Stimulated activated naive CD4-positive, alpha-beta T cell treated with Interleukin-2 at 50 U/mL for 16 hours (primary cell): Measurements from ENCODE around the gene TMEM219.
"Not testable (repeated sequence)": the region's sequence is repeated elsewhere in the genome, so short reads cannot be mapped to it uniquely, and the experiment has no call there.

Experiments used
- DNase-seq: peaks from one replicate; lab custom pipeline; 2025; lab: John Stamatoyannopoulos, UW

Gene TMEM219, protein sequence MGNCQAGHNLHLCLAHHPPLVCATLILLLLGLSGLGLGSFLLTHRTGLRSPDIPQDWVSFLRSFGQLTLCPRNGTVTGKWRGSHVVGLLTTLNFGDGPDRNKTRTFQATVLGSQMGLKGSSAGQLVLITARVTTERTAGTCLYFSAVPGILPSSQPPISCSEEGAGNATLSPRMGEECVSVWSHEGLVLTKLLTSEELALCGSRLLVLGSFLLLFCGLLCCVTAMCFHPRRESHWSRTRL

DNA sequence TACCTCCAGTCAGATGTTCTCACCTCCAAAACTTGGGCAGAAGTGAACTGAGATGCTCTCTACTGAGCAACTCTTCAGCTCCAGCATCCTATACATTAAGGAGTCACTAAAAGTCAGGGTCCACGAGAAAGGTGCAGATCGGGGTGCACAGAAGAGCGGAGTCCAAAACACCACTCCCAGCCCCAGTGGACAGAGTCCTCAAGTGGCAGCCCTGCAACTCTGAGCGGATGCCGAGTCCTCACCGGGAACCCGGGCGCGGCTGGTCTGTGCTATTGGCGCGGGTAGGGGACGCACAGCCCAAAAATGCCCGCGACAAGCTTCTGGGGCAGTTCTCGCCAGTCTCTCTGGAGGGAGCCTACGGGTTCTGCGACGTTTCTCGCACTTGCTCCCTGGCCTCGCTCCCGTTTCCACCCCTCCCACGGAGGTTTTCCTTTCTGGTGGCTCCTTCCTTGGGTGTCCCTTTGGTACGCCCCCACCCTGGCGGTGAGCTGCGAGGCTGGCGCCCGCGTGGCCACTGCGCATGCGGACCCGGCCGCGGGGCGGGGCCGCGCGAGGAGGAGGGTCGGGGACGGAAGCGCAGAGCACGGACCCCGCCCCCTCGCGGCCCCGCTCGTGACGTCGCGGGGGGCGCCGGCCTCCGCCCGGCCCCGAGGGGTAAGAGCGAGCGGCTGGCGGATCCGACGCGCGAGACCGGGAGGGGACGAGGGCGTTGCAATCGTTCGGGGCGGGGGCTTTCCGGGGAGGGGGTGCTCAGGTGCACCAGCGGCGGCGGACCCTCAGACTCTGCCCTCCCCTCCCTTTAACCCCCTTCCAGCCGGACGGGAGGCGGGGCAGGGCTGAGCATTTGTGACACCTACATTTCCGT lies at the start of gene TMEM219:
Gene TMEM219, plus strand, starts transcription at position 601 of the 865 bp plus-strand sequence. CDS start 1,065 bp downstream, outside the sequence.
- DNase-seq = peak; percentile 86

DNA sequence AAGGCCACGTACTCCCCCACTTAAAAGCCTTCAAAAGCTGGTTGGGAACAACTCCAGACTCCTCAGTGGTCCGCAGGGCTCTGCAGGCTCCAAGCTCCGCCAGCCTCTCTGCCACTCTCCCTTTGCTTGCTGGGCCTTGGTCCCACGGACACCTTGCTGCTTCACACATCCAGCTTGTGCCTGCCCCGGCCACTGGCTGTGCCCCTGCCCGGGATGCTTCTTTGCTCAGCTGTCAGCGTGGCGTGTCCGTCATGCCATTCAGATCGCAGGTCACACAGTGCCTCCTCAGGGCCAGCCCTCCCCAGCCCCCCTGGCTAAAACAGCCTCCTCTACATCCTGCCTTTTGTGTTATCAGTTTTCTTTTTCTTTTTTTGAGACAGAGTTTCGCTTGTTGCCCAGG lies 49.8 kb upstream of the TMEM219 start:
- DNase-seq = no peak

DNA sequence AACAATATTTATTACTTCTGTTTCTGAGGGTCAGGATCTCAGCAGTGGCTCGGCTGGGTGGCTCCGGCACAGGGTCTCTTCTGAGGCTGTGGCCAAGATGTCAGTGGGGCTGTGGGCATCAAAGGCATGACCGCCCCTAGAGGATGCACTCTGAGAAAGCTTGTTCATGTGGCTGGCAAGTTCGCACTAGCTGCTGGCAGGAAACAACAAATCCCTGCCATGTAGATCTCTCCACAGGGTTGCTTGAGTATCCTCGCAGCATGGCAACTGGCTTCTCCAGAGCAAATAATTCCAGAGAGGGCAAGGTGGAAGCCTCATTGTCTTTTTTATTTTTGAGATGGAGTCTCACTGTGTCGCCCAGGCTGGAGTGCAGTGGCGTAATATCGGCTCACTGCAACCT lies 48.4 kb upstream of the TMEM219 start:
- DNase-seq = no peak

DNA sequence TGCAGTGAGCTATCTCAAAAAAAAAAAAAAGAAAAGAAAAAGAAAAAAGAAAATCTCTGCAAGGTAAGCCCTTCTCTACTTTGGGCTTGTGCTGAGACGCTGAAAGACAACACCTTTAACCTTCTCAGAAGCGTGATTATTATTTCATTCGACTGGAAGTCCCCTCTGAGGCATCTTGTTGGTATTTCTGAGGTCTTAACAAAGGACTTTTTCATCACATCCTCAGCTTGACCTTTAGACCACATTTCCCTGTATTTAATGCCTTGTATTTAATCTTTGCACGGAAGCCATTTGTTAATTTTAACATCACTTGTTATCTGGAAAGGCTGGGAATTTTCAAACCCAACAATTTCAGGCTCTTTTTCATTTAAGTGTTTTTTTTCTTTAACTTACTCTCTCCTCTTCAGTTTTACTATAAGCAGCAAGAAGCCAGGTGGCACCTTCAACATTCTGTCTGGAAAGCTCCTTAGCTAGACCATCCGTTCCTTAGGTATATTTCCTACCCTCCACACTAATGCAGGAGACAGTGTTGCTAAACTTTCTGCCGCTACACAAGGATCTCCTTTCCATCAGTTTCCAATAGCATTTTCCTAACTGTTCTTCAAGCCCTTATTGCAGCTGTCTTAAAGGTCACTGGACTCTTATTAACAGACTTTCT lies 46.2 kb upstream of the TMEM219 start:
- DNase-seq = no peak

DNA sequence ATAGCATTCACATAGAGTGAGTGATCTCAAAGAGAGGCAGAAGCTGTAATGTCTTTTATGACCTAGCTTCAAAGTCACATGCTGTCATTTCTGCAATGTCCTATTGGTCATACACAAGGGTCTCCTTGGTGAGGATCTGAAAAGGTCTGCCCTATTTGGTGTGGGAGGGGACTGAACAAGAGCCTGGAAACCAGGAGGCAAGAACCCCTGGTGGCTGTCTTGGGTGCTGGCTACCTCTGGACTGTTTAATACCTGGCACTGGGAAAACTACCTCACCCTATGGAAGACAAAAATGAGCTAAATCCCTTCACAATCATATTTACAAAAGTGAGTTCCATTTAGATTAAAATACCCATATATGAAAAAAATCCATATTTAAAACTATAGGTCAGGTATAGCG lies 44.9 kb upstream of the TMEM219 start:
- no peak for DNase-seq

DNA sequence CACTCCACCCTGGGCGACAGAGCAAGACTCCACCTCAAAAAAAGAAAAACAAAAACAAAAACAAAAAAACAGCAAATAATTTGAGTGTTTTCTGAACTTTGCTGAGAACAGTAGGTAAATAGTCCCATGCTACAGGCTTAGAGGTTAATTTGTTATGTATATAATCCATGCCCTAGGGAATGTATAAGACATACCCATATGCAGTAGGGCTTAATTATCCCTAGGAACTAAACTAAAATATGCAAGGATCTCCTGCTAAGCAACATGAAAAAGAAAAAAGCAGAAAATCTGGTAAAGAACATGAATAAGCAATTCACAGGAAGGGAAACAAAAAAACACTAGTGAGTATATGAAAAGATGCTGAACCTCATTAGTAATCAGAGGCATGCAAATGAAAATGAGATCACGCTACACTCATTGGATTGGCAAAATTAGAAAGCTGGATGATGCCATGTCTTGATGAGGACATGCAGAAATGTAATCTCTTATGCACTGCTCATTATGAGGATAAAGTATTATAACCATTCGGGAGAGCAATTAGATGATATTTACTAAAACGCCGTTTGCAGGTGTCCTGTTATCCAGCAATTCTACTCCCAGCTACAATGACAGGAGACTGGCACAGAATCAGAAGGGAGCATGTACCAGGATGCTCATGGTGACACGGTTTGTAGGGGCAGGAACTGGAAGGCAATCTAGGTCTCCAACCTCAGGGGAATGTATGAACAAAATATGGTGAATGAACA lies 41.4 kb upstream of the TMEM219 start:
- DNase-seq = no peak

DNA sequence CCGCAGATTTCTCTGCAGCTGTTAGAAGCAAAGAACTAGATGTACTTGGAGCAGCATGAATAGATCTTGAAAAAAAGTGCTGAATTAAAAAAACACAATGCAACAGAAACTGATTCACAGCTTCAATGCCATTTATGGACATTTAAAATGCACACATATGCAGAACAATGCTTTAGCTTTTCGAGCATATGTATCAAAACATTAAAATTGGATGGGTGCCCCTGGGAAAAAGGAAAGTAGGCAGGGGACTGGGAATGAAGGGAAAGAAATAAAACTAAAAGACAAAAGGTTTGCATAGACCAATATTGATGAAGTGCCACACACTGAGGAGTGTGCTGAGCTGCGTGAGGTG lies 40.9 kb upstream of the TMEM219 start:
- no peak for DNase-seq

DNA sequence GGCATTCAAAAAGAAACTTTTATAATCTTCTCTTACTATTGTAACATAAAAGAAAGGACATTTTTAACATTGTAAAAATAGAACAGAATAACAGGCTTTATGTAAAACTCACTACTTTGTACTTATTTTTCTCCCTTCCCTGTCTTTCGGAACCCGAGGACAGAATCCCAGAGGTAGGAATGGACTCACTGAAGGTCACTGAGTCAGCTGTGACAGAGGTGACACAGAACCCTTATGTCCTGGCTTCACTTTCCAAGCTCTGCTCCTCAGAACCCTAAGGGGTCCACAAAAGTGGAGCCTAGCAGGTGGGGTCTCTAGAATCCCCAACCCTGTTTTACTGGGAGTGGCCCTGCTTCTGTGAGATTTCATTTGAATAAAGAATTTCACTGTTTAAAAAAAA lies 39.6 kb upstream of the TMEM219 start:
- no peak for DNase-seq

DNA sequence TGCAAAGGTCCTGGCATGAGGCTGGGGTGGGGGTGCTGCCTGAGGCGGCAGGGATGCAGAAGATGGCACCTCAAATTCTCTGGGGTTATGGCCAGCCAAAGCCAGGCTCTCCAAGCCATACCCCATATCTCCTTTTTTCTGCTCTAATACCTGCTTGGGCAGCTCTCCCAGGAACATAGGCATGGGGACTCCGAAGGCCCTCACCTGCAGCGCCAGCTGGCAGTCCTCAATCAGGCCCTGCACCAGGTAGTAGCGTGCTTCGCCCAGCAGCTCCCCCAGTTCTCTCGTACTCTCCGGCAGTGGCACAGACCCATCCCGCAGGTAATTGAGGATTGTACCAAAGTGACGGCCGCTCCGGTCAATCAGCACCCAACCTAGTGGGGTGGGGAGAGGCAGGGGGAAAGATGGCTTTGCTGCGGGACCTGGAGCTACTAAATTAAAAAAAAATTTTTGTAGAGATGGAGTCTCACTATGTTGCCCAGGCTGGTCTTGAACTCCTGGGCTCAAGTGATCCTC lies 38.8 kb upstream of the TMEM219 start:
- no peak for DNase-seq

DNA sequence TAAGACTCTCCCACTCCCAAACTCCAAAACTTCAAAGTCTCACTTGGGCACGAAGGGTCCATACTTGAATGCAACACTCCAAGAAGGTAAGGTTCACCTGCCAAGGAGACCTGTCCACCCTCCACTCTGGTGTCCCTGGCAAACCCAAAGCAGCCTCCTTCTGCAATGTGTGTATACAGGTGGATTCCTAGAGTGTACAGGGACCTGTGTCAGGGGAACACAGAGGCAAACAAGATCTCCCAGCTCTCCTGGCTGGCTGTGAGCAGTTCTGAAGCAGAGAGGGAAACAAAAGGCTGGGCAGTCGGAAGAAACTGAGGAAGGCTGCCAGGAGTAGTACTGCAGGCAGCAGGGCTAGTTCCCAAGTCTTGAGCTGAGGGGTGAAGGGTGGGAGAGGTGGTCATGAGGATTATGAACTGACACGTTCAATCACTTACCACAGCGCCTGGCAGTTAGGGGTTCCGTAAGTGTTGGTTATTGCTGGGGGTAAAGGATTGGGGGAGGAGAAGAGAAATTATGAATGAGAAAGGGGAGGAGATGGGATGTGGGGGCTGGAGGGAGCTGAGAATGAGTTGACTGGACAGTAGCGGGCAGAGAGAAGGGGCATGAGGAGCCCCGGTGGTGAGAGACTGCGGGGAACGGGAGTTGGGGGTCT lies 36.6 kb upstream of the TMEM219 start:
- no peak for DNase-seq

DNA sequence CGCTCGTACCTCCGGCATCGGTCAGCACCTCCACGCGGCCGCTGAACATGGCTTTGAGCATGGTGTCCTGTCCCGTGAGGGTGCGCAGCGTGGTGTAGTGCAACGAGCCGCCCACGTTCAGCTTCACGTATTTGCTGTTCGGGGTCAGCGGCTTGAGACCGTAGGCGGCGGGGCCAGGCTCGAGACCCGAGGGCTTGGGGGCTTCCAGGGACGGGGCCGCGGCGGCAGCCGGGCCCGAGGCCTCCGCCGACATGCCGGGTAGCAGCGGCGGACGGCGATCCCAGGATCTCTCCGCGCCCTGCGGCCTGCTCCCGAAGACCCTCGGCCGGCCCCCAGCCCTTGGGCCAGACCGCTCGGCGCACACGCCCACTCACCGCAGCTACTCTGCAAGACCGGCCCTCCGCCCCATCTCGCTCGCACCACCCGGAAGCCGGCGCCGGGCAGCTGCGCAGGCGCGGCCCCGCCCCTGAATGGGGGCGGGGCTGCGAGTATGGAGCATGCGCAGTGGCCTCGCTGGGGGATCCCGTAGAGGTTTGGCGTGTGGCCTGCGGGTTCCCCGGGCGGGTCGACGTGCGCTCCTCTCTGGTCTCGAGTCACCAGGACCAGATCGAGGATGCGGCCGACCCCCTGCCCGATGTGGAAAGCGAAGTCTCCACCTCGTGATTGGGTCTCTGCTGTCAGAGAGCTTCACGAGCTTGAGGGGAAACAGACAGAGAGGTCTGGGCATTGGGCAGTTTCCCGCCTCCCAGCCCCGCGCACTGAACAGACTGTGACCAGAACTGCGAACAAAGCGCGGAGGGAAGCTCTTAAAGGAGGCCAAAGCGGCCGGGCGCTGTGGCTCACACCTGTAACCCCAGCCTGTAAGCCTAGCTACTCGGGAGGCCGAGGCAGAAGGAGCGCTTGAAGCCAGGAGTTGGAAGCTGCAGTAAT lies 35.8 kb upstream of the TMEM219 start, which contains the start of gene KCTD13:
Gene KCTD13, minus strand, starts transcription at position 446 of the 930 bp plus-strand sequence. Its CDS starts 193 bp downstream, at position 253.
- DNase-seq = peak; percentile 75

DNA sequence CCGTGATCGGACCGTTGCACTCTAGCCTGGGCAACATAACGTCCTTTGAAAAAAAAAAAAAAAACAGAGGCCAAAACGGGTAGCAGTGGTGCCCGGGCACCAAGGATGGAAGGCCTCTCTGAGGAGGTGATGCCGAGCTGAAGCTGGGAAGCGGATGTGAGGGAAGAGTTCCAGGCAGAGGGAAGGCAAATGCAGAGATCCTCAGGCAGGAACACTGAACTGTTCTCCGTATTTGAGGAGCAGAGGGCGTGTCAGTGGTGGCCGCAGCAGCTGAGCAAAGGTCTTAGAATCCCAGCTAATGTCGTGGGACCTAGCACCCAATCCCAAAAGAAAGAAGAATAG lies 35.2 kb upstream of the TMEM219 start:
- no peak for DNase-seq

DNA sequence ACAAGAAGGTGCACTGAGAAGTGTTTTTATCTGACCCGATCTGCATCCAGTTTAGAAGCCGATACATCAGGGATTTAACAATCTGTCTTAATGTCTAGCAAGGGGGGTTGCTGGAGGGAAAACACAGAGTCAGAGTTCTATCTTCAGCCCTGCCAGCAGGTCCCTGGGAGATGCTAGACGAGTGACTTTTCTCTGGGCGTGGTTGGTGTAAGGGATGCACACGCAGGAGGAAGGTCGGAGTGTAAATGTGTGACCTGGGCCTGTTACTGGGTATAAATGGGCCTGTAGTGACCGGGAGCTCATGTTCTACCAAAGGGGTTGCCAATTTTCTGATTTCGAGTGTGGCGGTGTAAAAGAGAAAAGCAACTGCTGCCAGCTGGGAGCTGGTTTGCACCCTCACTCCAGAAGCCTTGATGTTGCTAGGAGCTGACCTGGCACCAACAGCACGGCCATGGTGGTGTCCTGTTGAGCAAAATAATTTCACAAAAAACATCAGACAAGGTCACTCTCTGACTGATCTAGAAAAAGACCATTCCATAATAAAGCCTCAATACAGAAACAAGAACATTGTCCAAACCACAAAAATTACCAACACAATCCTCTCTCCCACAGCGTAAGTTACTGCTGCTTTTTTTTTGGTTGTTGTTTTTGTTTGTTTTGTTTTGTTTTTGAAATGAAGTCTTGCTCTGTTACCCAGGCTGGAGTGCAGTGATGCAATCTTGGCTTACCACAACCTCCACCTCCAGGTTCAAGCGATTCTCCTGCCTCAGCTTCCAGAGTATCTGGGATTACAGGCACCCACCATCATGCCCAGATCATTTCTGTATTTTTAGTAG lies 34.6 kb upstream of the TMEM219 start:
- DNase-seq = no peak

DNA sequence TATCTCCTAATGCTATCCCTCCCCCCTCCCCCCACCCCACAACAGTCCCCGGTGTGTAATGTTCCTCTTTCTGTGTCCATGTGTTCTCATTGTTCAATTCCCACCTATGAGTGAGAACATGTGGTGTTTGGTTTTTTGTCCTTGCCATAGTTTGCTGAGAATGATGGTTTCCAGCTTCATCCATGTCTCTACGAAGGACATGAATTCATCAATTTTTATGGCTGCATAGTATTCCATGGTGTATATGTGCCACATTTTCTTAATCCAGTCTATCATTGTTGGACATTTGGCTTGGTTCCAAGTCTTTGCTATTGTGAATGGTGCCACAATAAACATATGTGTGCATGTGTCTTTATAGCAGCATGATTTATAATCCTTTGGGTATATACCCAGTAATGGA lies 30.1 kb upstream of the TMEM219 start:
- not testable (repeated sequence) for DNase-seq

DNA sequence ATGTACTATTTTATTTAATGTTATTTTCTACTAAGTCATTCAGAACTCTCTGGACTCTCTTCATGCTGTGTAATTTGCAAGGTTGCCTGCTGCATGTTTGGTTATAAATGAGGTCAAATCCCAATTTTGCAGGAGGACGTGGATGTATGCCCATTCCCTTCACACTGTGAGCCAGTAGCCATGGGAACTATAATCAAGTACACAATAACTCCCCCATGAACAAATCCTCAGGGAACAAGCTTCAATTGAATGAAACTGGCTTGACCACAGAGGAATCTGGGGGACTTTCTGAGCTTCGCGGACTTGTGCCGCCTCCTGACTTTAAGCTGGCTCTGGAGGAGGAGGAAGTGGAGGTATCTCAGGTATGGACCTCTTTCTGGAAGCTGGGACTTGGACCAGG lies 21.2 kb upstream of the TMEM219 start:
- no peak for DNase-seq

DNA sequence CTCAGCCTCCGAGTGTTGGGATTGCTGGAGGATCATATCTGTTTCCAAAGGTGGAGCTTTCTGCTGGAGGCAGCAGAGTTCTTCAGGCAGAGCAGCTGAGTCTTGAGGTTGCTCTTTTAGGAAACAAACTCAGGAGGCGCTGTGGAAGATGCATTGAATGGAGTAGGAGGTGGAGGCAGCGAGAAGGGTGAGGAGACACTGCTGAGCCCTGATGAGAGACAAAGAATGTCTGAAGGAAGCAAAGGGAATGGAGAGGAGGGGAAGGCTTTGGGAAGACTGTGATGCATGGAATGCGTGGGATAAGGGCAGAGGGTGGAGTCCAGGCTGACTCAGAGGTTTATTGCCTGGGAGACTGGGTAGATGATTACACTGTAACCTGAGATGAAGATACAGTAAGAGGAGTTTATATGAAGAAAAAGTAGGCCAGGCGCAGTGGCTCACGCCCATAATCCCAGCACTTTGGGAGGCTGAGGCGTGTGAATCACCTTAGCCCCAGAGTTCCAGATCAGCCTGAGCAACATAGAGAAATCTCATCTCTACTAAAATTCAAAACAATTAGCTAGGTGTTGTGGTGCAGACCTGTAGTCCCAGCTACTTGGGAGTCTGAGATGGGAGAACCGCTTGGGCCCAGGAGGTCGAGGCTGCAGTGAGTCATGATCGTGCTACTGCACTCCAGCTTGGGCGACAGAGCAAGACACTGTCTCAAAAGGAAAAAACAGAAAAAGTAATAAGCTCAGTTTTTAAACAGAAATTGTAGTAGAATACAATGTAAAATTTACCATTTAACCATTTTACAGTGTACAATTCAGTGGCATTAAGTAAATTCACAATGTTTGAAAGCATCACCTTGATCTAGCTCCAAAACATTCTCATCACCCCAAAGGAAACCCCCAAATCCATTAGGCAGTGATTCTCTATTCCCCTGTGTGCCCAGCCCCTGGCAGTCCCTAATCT lies 17.8 kb upstream of the TMEM219 start:
- DNase-seq = no peak

DNA sequence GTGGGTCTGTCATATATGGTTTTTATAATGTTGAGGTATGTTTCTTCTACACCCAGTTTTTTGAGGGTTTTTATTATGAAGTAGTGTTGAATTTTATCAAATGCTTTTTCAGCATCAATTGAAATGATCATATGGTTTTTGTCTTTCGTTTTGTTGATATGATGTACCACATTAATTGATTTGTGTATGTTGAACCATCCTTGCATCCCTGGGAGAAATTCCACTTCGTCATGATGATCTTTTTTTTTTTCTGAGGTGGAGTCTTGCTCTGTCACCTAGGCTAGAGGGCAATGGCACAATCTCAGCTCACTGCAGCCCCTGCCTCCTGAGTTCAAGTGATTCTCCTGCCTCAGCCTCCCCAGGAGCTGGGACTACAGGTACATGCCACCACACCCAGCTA lies 14.0 kb upstream of the TMEM219 start:
- DNase-seq = no peak

DNA sequence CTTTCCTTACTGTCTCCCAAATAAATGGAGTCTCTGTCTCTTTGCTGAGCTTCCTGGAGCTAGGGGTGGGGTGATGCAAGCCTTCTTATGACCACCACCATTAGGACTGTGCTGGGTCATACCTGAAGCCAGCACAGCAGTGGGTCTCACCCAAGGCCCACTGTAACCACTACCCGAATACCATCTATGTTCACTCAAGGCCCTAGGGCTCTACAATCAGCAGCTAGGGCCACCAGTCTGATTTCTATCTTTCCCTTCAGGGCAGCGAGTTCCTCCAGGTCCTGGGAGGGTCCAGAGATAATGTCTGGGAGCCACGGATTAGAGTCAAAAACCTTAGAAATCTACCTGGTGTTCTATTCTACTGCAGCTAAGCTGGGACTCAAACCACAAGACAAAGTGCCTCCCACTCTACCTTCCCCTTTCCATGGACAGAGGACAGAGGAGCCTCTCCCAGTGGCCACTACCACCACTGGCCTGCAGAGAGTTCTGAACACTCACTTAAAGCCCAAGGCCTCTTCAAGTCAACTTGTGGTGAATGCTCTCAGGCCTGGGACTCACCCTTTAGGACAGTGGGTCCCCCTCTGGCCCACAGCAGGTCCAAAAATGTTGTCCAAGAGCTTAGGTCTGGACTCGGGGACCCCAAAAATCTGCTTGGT lies 10.9 kb upstream of the TMEM219 start:
- DNase-seq = no peak
